Stimulated activated CD8-positive, alpha-beta memory T cell treated with anti-CD3 and anti-CD28 coated beads, Interleukin-12 subunit alpha, Interleukin-12 subunit beta, amount 100 ng/mL, for 4 hours (primary cell): ENCODE data around the gene MAP4K1.

ENCODE experiments used
- DNase-seq: peaks from one replicate; pipeline ENCODE4 v3.0.0-alpha.2; 2020; ENCODE audit warnings: low read depth

MAP4K1 gene

DNA sequence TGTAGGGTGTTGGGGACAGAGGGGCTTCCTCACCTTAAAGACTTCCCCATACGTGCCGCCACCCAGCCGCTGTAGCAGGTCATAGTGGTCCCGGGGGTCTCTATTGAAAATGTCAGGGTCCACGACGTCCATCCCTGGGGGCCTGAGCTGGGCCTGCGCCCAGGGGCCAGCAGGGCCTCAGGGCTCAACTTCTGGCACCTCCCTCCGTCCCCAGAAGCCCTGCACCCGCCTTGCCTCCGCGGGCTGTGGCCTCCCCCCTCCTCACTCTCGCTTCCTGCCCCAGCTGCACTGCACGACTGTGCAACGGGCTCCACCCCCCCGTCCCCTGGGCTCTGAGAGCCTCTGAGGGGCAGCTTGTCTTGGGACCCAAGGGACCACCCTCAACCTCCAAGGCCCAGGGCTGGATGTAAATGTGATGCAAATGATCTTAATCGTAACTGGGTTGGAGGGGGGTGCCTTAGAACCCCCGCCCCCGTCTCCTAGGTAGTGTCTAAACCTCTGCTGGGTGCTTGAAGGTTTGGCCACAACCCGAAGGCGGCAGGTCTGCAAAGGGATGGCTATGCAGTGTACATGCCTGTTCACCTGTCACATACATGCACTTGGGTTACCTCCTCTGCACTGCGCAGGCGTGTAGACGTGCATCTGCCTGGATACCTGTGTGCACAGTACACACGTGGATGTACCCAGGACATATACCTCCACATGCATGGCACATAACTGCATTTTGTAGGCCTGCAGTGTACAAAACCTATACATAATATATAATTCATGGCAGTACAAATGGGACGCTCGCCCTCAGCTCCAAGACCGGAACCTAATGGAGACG, at the start of gene MAP4K1:
Gene MAP4K1 (minus strand): TSS at position 190 of the 826 bp plus-strand sequence. CDS start 58 bp downstream, at position 132.
- peak; percentile 37 for DNase-seq

DNA sequence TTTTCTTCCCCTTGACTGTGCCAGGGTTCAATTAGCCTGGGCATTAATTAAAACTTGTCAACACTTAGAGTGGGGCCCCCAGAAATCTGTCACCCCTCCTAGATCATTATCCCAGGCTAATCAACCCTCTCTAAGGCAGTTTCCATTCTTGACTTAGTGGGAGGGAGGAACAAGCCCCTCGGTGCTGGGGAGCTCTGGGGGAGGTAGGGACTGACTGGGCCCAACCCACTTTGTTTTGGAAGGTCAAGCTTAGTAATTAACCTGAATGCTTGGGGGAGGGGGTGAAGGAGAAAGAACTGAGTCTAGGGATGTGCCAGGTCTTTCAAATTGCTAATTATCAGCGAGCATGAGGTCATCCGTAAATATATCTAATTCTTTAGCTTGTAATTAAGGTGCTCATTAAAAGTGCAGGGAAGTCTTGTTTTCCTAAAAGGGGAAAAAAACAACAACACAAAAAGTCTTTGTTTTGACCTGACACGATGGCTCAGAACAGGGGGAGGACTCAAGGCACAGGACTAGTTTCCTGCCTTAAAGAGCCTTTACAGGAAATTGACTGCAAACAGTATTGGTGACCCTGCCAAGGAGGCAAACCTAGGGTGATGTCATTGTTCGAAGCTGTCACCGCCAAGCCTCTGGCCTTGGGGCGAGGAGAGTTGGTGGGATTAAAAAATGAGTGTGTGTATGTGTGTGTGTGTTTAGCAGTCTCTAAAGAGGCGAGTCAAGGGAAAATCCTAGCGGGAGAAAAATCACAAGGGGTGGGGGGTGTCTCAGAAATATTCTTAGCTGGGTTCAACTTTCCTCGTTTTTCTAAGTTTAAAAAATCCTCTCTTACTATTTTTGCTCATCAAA, 49.1 kb upstream of the MAP4K1 start:
- no peak for DNase-seq

DNA sequence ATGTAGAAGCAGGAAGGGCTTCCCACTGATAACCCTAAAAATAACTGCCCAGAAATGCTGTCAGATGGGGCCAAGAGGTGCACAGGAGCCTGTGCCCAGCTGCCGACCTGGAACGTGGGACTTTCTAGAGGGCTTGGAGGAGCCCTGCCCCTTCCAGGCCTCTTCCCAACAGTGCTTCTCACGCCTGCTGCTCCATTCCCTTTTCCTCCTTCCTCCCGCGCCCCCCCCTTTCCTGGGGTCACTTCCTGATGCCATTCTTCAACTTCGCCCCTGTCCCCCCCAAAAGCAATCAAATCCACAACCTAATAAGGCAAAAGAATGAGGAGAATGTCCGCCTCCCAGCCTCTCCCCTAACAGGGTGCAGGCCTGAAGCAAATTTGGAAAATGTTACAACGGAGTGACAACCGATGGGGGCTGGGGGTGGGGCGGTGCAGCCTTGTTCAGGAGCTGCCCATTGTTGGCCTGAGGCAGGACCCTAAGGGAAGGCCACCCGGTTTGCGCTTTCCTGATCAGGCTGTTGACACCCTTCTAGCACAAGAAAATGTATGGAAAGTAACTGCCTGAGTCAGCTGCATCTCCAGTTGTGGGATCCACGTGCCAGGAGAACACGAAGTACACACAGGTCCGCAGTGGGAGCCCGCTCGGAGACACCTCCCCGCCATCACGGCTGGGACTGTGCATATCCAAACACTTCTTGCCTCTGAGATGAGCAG, 48.4 kb upstream of the MAP4K1 start:
- DNase-seq: no peak

DNA sequence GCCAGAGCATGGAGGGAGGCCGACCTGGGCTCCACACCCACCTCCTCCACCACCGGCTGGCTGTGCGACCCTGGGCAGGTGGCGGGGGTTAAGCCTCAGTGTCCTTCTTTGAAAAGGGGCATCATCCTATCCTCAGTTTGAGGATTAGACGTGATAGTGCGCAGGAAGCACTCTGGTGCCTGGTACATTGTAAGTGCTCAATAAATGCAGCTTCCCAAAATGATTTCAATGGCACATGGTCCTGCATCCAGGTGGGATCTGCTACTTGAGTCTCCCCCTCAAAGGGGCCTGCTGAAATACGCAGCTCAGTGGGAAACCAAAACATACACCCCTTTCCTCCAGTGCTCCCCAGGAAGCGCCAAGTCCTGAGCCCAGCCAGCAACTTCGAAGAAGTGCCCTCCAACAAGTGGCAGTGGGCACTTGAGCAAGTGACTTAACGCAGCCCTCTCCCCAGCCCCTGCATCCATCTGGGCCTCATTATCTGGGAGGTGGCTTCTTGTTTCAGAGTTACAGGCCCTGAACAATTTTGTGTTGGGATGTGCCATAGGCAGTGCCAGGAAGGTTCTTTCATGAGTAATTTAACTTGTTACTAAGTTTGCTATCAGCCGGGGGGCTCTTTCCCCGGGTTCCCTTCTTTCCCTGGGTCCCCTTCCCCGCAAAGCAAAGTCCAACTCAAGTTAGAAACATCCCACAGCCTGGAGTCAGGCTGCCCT, 47.6 kb upstream of the MAP4K1 start:
- DNase-seq: no peak

DNA sequence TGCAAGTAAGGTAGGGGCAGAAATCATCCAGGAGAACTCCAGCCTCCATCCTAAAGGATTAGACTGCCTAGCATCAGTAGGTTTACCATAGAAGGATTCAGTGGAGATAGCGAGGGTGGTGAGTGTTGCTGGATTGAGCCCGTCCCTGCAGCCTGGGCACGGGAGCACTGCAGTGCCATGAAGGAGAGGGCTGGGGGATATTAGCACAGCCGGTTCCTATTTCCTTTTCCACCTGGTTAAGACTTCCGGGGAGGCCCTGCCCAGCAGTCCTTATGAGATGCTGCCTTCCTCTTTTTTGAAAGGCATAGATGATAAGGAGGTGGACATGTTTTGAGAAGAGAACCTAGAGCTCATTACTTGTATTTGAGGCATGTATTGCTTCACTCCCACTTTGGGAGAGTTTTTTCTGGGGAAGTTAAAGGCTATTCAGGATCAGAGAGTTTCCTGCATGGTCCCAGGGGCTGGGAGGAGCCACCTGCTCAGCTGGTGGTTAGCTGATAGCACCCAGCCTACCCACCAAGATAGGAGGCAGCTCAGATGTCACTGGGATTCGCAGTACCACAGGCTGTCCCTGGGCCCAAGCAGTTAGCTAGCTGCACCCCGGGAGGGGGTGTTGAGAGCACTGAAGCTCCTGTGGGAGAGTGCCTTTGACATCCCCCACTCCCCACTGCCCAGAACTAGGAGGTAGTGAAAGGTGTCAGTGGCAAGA, 46.9 kb upstream of the MAP4K1 start:
- DNase-seq: no peak

DNA sequence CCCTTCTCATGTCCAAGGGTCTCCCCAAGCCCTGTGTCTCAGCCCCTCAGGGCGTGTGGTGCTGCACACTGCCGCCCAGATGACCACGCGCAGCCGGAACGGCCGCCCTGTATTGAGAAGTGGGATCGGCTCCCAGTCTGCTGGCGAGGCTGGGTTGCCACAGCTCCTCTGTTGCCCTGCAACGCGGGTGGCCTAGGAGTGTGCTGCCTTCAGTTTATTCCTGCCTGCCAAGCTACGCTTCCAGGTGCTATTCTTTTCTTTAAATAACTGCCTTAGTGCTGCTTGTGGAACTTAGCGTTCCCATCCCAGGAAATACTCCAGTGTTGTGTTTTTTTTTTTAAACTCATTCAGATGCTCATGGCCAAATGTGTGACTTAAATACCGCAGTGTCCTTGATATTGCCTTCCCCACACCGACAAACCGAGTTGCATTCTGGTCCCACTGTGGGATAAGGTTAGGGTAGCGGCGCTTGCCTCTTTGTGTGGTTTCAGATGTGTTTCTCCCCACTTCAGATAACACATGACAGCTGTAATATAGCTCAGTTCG, 46.3 kb upstream of the MAP4K1 start:
- no peak for DNase-seq

DNA sequence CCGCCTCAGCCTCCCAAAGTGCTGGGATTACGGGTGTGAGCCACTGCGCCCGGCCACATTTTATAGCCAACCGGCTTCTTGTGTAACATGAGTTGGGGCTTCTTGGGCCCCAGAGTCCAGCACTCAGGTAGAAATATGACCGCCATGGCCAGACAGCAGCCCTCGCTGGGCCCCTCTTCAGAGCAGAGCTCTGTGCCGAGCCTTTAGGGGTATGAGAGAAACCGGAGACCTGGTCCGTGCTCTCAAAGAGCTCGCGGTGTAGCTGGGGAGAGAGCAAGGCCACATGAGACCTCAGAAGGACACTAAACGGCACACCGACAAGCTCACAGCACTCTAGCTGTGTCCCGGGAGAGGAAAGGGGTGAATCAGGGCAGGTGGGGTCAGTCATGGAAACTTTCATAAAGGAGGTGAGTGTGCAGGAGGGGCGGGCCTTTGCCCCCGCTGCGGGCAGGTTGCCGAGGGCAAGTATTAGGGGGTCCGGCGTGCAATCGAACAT, 45.5 kb upstream of the MAP4K1 start:
- DNase-seq: no peak

DNA sequence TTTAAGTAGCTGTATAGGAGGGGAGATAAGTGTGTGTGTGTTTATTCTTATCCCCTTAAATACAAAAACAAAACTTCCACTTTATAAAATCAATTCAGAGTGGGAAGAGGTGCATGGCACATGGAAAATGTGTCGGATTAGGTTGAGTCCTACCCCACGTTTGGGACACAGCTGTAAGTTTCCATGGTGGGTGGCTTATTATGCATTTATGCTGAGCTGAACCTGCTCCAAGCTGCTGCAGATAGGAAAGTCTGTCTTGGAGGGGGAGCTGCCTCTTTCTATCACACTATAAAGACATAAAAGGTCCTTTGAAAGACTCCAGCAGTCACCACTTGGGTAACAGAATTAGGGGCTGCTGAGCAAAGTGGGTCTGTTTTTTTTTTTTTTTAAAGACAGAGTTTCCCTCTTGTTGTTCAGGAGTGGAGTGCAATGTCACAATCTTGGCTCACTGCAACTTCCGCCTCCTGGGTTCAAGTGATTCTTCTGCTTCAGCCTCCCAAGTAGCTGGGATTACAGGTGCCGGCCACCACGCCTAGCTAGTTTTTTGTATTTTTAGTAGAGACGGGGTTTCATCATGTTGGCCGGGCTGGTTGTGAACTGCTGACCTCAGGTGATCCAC, 44.9 kb upstream of the MAP4K1 start:
- no peak for DNase-seq

DNA sequence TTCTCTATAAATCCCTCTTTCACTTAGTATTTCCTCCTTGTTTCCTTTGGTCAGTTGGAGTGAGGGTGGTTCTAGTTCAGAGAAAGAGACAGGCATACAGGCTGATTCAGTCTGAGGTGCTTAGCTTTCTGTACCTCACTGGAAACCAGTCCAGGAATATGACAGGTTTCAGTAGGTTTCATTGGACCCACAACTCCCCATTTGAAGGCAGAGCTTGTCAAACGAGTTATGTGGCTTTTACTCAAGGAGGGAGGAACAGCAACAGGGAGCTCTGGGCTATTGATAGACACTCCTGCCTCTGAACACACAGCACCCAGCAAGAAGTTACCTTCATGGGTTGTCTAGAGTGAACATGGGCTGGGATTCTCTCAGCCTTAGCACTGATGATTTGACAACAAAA, 44.2 kb upstream of the MAP4K1 start:
- no peak for DNase-seq

DNA sequence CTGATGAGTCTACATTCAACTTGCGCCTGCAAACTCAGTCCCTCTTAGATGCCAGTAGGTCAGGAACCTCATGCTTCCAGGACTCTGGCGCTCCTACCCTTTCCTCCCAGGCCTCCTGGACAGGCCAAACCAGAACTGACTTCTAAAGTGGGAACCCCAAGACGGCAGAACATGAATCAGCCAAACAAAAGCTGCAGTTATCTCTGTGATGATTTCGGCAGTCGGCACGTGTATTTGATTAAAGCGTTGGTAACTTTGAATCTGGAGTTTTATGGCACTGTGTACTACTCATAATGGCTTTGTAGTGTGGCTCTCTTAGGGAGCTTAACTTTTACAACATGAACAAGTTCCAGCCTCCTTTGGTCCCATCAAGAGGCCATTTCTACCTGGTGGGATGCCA, 43.4 kb upstream of the MAP4K1 start:
- DNase-seq: no peak

DNA sequence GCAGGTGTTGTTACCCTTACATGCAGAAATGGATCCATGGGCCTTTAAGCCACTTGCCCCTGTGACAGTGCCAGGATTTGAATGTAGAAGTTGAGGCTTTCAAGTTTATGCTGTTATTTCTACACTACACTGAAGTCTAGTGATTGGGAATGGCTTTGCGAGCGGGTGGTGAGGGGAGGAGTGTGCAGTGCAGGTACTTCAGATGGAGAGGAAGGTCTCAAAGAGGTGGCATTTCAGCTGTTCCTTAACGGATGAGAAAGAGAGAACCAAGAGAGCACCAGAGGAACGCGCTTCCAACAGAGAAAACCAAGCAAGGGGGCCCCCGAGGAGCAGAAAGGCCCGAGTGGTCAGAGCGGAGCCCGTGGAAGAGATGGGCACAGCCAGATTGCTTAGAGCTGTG, 43.0 kb upstream of the MAP4K1 start:
- DNase-seq: no peak

DNA sequence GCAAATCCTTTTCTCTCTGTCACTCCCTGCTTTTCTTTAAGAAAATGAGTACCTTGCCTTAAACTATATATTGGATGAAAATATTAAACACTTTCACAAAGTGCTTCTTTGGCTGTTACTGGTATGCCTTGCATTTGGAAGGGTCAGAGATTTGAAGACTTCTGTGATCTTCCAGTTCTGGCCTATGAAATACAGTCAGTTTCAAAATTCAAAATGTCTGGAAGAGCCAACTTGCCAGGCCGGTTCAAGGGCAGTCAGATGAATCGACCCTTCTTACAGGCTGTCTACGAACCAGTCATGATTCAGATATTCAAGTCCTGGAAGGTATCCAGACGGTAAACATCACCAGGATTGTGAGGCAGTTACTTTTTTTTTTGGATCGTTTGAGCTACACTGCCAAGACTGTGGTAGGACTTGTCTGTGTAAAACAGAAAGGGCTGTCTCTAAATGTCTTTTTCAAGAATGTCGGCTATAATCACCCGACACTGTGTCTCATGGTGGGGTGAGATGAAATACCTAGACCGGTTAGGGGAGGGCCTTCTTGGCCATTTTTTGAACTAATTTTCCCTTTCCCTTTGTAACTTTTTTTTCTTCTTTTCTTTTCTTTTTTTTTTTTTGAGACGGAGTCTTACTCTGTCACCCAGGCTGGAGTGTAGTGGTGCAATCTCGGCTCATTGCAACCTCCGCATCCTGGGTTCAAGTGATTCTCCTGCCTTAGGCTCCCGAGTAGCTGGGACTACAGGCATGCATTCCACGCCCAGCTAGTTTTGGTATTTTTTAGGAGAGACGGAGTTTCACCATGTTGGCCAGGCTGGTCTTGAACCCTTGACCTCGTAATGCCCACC, 40.9 kb upstream of the MAP4K1 start:
- no peak for DNase-seq

DNA sequence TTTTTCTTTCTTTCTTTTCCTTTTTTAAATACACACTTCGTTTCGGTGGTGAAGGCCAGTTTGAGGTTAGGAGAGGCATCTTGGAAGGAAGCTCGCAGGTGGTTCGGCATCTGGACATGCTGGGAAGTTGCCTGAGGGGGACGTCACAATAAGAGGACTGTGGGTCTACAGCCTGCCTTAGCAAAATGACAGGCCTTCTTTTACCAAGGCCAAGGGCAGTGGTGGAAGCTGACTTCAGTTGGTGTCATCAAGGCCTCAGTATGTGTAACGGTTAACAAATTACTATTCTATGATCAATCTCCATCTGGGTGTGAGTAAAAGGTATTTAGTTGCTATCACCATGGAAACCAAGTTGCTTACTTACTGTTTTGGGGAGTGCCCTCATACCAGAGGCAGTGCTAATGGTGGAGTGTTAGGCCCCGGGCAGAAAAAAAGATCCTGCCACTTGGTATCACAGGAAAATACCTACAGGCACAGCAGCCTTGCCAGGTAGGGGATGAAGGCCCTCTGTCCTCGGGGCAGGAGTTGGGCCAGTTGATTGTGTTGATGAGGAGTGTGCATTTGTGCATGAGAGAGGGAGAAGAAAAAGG, 40.0 kb upstream of the MAP4K1 start:
- DNase-seq: no peak

DNA sequence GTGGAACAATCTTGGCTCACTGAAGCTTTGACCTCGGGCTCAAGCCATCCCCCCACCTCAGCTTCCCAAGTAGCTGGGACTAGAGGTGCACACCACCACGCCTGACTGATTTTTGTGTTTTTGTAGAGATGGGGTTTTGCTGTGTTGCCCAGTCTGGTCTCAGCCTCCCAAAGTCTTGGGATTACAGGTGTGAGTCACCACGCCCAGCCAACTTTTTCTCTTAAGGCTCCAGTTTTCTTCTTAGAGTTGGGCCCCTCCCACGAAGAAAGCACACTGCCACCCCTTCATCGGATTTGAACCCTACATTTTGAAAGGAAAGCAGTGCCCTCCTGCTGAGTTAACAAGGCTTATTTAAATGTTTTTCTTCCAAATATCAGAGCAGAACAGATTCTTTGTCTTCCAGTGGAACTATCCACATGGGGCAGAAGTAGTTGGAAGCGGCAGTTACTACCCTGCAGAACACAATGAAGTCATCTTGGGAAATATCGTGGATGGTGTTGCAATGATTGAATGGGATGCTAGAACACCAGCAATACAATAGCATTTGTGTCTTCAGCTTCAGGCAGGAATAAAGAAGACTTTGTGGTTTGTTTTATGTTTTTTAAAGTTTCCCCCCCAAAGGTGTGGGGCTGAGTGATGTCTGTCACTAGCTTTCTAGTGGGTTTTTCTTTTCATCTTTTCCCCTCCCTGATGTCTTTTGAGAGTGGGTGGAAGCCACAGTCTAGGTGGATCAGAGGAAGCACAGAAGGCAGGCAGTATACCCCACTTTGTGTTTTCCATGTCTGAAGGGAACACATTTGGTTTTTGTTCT, 38.6 kb upstream of the MAP4K1 start:
- DNase-seq: no peak

DNA sequence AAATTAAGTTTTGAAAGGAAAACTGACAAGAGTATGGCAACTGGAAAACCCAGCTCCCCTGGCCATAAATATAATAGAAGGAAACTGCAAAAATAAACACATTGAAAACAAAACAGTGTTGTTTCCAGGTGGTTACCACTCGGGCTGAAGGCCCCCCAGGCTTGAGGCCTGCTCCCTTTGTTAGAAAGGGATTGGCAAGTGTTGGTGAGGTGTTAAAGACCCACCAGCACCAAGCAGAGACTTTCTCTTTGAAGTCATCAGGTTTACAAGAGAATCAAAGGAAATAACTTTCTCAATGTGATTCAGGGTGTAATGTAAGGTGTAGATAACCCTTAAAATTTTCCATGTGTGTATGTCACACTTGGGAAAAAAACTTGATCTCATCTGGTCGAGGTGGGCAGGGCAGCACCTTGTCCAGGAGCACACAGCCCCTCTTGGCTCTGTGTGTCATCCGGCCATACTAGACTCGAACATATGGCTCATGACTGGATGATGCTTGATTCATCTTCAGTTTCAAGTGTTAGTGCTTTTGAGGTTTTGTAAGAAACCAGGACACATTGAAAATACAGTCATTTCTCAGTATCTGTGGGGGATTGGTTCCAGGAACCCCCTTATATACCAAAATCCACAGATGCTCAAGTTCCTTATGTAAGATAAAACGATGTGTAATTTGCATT, 37.5 kb upstream of the MAP4K1 start:
- no peak for DNase-seq

DNA sequence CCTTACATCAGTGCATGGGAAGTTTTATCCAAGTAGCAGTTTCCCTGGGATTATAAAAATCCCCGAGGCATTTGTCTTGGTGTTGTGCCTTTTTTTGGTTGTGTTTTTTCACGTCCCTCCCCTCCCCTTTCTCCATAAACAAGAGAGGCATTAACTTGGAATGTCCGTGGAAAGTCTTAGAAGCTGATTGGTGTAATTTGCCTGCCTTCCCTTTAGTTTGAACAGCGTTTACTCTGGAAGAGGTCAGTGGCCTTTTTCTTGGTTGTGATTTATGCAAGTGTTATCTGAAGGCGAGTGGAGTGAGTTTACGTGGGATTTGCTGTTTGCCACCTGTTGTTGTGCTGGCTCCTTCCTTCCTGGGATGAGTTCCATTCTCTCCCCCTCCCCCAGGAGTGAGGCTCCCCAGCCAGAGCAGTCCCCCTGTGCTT, 36.9 kb upstream of the MAP4K1 start:
- no peak for DNase-seq

DNA sequence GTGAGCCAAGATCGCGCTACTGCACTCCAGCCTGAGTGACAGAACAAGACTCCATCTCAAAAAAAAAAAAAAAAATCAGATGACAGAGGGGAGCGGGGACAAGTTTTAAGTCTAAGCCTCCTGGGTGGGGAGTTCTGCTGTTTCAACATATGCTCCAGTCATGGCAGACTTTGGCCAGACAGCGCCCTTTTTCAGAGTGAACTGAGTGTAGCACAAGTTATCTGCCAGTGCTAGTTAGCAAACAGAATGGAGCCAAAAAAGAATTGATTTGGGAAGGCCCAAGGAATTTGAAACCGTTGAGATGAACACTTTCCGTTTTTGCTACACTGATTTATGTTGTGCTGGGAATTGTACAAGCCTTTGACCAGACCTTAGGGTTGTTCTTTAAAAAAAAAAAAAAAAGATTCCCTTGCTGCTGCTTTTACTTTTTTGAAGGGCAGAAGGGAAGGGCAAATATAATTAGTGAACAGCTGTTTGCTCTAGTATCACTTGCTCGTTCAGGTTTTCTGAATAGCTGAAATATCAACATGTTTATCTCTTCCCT, 35.3 kb upstream of the MAP4K1 start:
- DNase-seq: no peak
